LNCAP (cell line): ENCODE data around the gene DGAT2.
A peak's percentile ranks its signal among the peaks of the same experiment; 100 is the strongest.

Experiments
- TF ChIP-seq, protein P1 (sequence below): fragments of 450-650 bp; IDR thresholded peaks from 2 replicates; pipeline ENCODE4 v1.5.1; 2017; ENCODE audit warnings: mild to moderate bottlenecking

DGAT2 gene

DNA sequence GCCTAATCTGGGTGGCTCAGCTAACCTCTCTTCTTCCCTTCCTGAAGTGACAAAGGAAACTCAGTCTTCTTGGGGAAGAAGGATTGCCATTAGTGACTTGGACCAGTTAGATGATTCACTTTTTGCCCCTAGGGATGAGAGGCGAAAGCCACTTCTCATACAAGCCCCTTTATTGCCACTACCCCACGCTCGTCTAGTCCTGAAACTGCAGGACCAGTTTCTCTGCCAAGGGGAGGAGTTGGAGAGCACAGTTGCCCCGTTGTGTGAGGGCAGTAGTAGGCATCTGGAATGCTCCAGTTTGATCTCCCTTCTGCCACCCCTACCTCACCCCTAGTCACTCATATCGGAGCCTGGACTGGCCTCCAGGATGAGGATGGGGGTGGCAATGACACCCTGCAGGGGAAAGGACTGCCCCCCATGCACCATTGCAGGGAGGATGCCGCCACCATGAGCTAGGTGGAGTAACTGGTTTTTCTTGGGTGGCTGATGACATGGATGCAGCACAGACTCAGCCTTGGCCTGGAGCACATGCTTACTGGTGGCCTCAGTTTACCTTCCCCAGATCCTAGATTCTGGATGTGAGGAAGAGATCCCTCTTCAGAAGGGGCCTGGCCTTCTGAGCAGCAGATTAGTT is 32.3 kb downstream of the DGAT2 start:
- TF ChIP-seq, protein P1, sequence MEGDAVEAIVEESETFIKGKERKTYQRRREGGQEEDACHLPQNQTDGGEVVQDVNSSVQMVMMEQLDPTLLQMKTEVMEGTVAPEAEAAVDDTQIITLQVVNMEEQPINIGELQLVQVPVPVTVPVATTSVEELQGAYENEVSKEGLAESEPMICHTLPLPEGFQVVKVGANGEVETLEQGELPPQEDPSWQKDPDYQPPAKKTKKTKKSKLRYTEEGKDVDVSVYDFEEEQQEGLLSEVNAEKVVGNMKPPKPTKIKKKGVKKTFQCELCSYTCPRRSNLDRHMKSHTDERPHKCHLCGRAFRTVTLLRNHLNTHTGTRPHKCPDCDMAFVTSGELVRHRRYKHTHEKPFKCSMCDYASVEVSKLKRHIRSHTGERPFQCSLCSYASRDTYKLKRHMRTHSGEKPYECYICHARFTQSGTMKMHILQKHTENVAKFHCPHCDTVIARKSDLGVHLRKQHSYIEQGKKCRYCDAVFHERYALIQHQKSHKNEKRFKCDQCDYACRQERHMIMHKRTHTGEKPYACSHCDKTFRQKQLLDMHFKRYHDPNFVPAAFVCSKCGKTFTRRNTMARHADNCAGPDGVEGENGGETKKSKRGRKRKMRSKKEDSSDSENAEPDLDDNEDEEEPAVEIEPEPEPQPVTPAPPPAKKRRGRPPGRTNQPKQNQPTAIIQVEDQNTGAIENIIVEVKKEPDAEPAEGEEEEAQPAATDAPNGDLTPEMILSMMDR = no peak

DNA sequence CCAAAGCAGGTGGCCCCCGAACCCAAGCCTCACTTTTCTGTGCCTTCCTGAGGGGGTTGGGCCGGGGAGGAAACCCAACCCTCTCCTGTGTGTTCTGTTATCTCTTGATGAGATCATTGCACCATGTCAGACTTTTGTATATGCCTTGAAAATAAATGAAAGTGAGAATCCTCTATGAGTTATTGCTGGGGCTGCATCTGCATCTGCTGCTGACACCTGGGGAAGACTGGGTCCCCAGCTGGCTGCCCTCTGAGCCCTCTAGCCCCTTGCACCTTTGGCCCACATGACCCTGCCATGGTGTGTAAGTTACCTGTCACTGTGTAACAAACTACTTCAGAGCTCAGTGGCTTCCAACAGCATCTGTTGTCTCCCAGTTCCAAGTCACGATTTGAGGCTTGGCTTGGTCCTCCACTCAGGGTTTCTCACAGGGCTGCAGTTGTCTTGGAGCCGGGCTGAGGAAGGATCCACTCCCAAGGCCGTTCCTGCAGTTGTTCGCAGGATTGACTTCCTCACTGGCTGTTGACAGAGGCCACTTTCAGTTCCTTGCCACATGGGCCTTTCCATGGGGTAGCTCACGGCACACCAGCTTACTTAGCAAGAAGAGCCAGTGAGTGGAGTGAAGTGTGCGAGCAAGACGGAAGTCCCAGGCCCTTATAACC is 32.9 kb downstream of the DGAT2 start:
- TF ChIP-seq, protein P1 = no peak

DNA sequence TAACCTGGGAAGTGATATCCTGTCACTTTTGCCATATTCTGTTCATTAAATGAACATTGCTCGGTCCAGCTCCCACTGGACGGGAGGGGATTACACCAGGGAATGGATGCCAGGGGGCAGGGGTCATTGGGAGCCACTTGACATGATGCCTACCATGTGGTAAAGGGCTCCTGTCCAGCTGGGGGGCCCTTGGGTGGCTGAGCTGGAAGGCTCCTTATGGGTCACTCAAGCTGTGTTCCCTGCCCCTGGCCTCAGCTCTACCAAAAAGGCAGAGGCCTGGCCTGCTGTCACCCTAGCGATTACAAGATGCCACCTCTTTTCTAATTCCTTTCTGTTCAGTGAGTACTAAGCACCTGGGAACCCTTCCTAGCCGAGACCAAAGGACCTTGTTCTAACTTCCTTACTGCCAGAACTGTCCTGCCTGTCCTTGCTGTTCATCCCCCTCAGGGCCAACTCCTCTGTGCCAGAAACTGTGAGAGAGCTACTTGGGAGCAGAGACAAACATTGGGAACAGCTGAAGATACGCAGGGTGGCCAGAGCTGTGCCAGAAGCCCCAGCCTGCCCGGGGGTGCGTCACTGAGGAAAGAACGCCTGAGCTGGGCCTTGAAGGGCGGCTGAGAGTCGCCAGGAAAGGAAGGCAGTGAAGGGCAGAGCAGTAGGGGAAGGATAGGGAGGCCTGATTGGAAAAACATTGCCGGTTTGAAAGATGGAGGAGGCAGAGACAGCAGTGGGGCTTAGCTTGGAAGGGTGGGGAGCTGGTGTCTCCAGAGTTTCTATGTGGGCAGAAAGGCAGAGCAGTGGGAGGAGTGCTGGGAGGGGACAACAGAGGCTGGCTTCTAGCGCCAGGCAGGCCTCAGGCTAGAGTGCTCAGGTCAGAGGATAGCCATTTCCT is 33.7 kb downstream of the DGAT2 start:
- TF ChIP-seq, protein P1 = no peak

DNA sequence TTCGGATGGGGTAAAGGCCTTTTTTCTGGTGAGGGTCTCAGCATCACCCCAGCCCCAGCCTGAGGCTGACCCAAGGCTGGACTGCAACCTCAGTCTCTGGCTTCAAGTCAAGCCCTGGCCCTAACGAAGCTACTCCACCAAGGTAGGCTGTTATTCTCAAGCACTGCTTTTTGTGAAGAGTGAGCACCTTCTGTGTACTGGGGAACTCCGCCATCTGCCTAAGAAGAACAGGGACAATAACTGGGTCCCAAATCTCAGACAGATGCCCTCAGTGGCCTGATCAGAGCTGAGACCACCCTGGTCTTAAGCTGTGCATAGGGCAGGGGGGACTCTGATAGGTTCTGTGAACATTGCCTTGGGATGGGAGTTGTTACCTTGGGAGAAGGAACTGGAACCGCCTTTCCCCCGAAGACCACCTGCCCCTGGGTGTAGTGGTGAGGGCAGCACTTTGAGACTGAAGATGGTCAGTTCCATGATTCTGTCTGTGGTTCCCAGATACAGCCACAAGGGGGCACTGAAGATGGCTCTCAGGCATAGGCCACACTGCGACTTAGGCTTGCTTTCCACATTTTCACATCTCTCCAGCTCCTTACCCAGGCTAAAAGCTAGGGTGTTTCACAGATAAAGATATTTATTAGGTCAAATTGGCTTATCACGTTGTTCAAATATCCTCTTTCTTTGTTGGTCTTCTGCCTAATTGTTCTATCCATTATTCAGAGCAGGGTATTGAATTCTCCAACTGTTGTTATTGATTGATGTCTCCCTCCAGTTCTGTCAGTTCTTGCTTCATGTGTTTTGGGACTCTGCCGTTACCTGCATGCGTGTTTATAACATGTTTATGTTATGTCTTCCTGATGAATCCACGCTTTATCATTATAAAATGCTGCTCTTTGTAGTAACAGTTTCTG is 34.6 kb downstream of the DGAT2 start:
- TF ChIP-seq, protein P1 = peak; percentile 90

DNA sequence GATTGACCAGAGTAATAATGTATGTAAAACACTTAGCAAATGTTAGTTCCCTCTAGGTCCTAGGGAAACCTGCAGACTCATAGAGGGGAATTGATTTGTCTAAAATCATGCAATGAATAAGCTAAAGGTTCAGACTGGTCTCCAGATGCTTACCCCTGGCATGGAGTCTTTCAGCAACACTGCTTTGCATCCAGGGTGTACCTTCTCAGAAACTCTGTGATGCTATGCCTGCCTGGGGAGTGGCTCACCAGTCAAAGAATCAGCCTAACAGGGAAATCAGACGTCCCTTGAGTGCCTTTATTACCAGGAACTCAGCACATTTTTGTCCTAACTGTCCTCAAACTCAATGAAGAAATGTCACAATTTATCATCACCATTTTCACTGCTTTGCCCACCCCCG is 40.5 kb downstream of the DGAT2 start:
- TF ChIP-seq, protein P1 = no peak

DNA sequence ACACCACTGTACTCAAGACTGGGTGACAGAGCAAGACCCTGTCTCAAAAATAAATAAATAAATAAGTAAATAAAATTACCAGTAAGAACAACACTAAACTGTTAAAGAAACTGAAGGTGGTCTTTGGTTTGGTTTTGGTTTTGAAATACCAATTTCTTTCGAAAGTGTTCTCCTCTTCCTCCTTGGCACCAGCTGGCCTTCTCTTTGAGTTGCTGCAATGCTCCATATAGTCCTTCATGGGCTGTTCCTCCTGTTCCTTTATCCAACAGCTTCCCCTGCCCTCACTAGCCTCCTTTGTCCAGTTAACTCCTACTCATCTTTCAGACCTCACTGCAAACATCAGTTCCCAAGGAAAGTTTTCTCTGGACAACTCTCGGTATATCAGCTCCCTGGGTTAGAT is 41.4 kb downstream of the DGAT2 start:
- TF ChIP-seq, protein P1 = no peak
